Muscle of leg (tissue), 11 donors: ENCODE data around the gene ACBD3. TPM values are rescaled to one million over a fixed set of nuclear protein-coding genes. Genes with fewer than 3 reads are reported as not detected.

Source experiments
- DNase-seq: peaks from one replicate; pipeline ENCODE4 v3.0.0; 2013
- H3K27ac ChIP-seq: one replicate; pipeline ENCODE4 v1.5.1; 2013; ENCODE audit warnings: mild to moderate bottlenecking, low read length, control low read depth
- H3K27me3 ChIP-seq: one replicate; pipeline ENCODE4 v1.6.1; 2013; ENCODE audit warnings: low read length; ENCODE audit not compliant: control insufficient read depth, insufficient read depth
- H3K36me3 ChIP-seq: one replicate; pipeline ENCODE4 v1.6.1; 2013; ENCODE audit warnings: low read length; ENCODE audit not compliant: control insufficient read depth, insufficient read depth
- H3K4me1 ChIP-seq: one replicate; pipeline ENCODE4 v1.6.1; 2013; ENCODE audit warnings: low read length; ENCODE audit not compliant: control insufficient read depth, insufficient read depth
- H3K4me3 ChIP-seq: one replicate; pipeline ENCODE4 v1.5.1; 2013; ENCODE audit warnings: low read length, control low read depth
- H3K9me3 ChIP-seq: replicated peaks from 2 replicates; pipeline ENCODE4 v1.6.1; 2013; ENCODE audit warnings: low read depth, low read length; ENCODE audit not compliant: control insufficient read depth
- WGBS: methylation state at CpG from one replicate; pipeline ENCODE4 v1.1.5; 2013; ENCODE audit warnings: missing lambda C conversion rate; ENCODE audit not compliant: insufficient coverage; 5-methylcytosine and 5-hydroxymethylcytosine counted together
- polyA plus RNA-seq, 8 donors: library from polyadenylated mRNA; unstranded; fragments of 120-200 nt; gene quantifications; one replicate each; pipeline versions ENCODE4 v1.2.1 to v1.2.3, GENCODE V29; 2013; ENCODE audit warnings: inconsistent platforms in 1 of 8, low replicate concordance in 1 of 8; ENCODE audit not compliant: insufficient read length in 8 of 8, insufficient read depth in 1 of 8
- total RNA-seq: library from RNA; stranded (reverse); fragments of 120-200 nt; gene quantifications from one replicate; pipeline ENCODE4 v1.2.4, GENCODE V29; 2013

The ACBD3 gene
- total and polyA plus RNA-seq, 9 donors = 32.8 to 66.6 (median 58.5) TPM

DNA sequence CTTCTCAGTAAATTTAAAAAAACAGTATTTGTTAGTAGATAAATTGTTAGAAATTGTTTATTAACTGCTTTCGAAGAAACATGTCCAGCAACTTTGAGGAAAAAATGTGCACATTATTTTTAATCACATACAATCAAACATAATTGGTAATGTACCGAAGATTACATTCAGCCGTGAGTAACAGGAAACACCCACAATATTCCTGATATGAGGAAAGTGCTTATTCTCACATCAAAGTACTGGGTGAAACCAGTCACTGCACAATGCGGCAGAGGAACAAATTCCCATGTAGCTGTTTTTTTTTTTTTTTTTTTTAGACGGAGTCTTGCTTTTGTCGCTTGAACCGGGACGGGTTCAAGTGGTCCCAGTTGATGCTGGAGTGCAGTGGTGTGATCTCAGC is 9.7 kb downstream of the ACBD3 start:
- no peak overlapping the region for H3K27ac ChIP-seq
- WGBS = no CpG with 5 or more reads among the region's 8 CpGs
- no peaks in the 10 kb centered on the region for H3K27me3 ChIP-seq

GRCh38 chr1:226172589-226172988 is 14.0 kb downstream of the ACBD3 start:
- peaks cover 13% of the 10 kb centered on the region for H3K36me3 ChIP-seq
- H3K27me3 ChIP-seq = no peaks in the 10 kb centered on the region
- no peaks in the 10 kb centered on the region for H3K4me1 ChIP-seq
- H3K9me3 ChIP-seq = no peaks in the 10 kb centered on the region
- WGBS = no CpG with 5 or more reads among the region's 5 CpGs
- no peak overlapping the region for H3K27ac ChIP-seq
- H3K4me3 ChIP-seq = no peak overlapping the region
- no peak for DNase-seq

More for the DNA sequence above, 9.7 kb downstream of the ACBD3 start:
- H3K9me3 ChIP-seq = no peaks in the 10 kb centered on the region
- H3K4me1 ChIP-seq = peaks cover 2% of the 10 kb centered on the region
- no peak for DNase-seq
- no peak overlapping the region for H3K4me3 ChIP-seq
- peaks cover 16% of the 10 kb centered on the region for H3K36me3 ChIP-seq

- H3K4me3 ChIP-seq = no peak overlapping the region
- H3K27ac ChIP-seq = no peak overlapping the region
- 85% methylated on average over 4 of the region's 9 CpGs for WGBS
- H3K36me3 ChIP-seq = peaks cover 19% of the 10 kb centered on the region
- H3K9me3 ChIP-seq = no peaks in the 10 kb centered on the region
- H3K4me1 ChIP-seq = no peaks in the 10 kb centered on the region
- no peak for DNase-seq
- no peaks in the 10 kb centered on the region for H3K27me3 ChIP-seq
These were observed 20.2 kb downstream of the ACBD3 start for GRCh38 chr1:226166341-226166740.

DNA sequence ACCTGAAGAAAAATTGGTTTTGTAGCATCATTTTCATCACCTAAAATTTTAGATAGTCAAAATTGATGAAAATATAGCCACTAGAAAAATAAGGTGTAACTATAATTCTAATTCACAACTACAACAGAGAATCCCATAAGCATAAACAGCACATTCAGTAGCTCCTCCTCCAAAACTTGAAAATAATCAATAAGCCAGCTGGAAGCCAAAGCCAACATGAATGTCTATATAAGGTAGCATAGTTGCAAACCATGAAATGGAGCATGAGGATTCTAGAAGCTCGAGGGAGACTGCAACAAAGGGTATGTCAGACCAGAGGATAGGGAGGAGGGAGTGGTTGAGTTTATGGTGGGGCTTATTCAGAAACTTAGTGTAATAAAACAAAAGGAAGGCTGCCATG is 22.4 kb downstream of the ACBD3 start:
- H3K27ac ChIP-seq = no peak overlapping the region
- DNase-seq = no peak
- 56% methylated on average over 1 of the region's 1 CpG for WGBS
- H3K27me3 ChIP-seq = no peaks in the 10 kb centered on the region
- H3K4me1 ChIP-seq = no peaks in the 10 kb centered on the region
- H3K36me3 ChIP-seq = peaks cover 33% of the 10 kb centered on the region
- no peak overlapping the region for H3K4me3 ChIP-seq
- H3K9me3 ChIP-seq = no peaks in the 10 kb centered on the region

DNA sequence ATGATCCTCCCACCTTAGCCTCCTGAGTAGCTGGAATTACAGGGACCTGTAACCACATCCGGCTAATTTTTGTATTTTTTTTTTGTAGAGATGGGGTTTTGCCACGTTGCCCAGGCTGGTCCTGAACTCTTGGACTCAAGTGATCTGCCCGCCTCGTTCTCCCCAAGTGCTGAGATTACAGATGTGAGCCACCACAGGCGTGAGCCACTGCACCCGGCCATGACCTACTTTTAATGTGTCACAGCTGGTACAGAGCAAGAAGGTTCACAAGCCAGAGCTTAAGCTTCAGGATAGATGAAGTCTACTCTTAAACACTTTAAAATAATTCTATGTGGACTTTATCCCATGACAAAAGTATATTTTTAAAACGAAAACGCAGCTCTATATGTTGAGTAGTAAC is 23.6 kb downstream of the ACBD3 start:
- Histone ChIP-seq H3K9me3 (no peaks in the 10 kb centered on the region), H3K4me3 (no peak overlapping the region), H3K27me3 (no peaks in the 10 kb centered on the region), H3K36me3 (peaks cover 42% of the 10 kb centered on the region), H3K4me1 (no peaks in the 10 kb centered on the region), H3K27ac (no peak overlapping the region)
- no peak for DNase-seq
- 90% methylated on average over 2 of the region's 8 CpGs for WGBS

DNA sequence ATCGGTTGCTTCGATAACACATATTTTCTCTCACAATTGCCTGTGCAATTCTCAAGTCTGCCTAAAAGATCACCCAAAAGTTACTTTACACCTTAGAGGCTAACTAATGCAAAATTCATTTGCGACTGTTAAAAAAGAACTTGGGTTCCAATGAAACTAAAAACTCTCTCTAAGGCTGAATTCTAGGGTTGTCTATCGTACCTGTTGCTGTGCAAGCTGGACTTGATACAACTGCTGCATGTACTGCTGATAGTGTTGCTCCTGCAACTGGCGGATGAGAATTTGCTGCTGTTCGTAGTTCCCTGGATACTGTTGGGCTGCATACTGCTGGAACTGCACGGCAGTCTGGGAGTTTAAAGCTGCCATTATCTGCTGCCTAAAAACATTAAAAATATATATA is 27.6 kb downstream of the ACBD3 start:
- WGBS = 92% methylated on average over 3 of the region's 7 CpGs
- Histone ChIP-seq H3K4me3 (no peak overlapping the region), H3K27ac (no peak overlapping the region), H3K36me3 (peaks cover 47% of the 10 kb centered on the region), H3K9me3 (no peaks in the 10 kb centered on the region), H3K27me3 (no peaks in the 10 kb centered on the region), H3K4me1 (no peaks in the 10 kb centered on the region)
- no peak for DNase-seq

GRCh38 chr1:226158457-226158856 is 28.1 kb downstream of the ACBD3 start:
- no peaks in the 10 kb centered on the region for H3K4me1 ChIP-seq
- H3K36me3 ChIP-seq = peaks cover 52% of the 10 kb centered on the region
- H3K27me3 ChIP-seq = no peaks in the 10 kb centered on the region
- H3K27ac ChIP-seq = no peak overlapping the region
- no peak overlapping the region for H3K4me3 ChIP-seq
- no peaks in the 10 kb centered on the region for H3K9me3 ChIP-seq
- no CpG with 5 or more reads among the region's 1 CpG for WGBS
- DNase-seq = no peak

DNA sequence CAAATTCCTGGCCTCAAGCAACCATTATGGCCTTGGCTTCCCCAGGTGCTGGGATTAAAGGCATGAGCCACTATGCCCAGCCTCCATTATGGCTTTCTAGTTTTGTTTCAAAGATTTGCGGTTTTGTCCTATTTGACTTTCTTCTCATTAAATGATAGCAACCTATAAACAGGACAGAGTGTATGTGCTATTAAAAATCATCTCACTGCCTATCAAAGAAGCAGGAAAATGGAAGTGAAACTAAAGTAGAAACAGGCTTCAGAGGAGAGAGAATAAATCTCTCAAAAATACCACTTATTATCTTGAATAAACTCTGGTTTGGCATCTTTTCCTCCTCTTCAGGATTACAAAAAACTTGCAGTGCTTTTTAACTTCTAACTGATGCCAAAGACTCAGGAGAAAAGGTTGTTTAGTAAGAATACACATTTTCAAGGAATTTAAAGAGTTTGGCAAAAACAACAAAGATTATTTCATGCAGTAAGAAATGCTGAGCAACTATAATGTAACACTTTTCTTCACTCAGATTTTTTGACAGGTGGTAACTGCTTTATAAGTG is 28.7 kb downstream of the ACBD3 start:
- no peak overlapping the region for H3K27ac ChIP-seq
- no peaks in the 10 kb centered on the region for H3K9me3 ChIP-seq
- H3K36me3 ChIP-seq = peaks cover 53% of the 10 kb centered on the region
- no peak overlapping the region for H3K4me3 ChIP-seq
- H3K4me1 ChIP-seq = no peaks in the 10 kb centered on the region
- no CpG with 5 or more reads among the region's 1 CpG for WGBS
- no peaks in the 10 kb centered on the region for H3K27me3 ChIP-seq
- no peak for DNase-seq

DNA sequence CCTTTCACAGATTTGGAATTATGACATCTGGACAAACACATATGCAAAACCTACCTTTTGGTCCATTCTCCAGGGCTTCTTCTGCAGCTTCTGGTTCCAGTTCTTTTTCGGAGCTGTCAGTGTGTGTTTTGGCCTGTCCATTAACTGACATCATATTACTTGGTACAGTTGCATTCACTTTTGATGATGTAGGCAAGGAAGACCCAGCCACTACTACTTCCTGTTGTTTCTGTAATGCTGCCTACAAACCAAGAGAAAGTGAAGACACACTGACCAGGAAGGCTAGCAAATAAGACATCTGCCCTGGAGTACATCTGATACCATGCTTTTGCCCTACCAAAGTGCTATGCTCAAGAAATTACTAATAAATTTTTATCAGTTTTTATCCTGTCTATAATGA is 31.9 kb downstream of the ACBD3 start:
- H3K9me3 ChIP-seq = no peaks in the 10 kb centered on the region
- H3K4me1 ChIP-seq = no peaks in the 10 kb centered on the region
- WGBS = no CpG with 5 or more reads among the region's 1 CpG
- DNase-seq = no peak
- H3K27ac ChIP-seq = no peak overlapping the region
- H3K4me3 ChIP-seq = no peak overlapping the region
- H3K36me3 ChIP-seq = peaks cover 51% of the 10 kb centered on the region
- no peaks in the 10 kb centered on the region for H3K27me3 ChIP-seq

DNA sequence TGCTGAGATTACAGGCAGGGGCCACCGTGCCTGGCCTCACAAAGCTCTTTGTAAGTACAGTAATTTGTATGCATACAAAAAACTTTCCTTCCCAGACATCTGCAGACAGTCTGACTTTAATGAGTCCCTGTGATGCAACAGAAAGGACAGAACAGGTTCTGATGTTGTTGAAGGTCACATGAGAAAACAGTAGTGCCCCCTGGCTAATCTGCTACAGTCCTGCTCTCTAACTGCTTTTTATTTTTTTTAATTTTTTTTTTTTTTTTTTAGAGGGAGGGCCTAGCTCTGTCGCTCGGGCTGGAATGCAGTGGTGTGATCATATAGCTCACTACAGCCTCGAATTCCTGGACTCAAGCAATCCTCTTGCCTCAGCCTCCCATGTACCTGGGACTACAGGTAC is 36.7 kb downstream of the ACBD3 start:
- Histone ChIP-seq H3K27me3 (no peaks in the 10 kb centered on the region), H3K36me3 (peaks cover 59% of the 10 kb centered on the region), H3K27ac (no peak overlapping the region), H3K4me1 (no peaks in the 10 kb centered on the region), H3K9me3 (no peaks in the 10 kb centered on the region), H3K4me3 (no peak overlapping the region)
- DNase-seq = no peak
- WGBS = no CpG with 5 or more reads among the region's 4 CpGs

DNA sequence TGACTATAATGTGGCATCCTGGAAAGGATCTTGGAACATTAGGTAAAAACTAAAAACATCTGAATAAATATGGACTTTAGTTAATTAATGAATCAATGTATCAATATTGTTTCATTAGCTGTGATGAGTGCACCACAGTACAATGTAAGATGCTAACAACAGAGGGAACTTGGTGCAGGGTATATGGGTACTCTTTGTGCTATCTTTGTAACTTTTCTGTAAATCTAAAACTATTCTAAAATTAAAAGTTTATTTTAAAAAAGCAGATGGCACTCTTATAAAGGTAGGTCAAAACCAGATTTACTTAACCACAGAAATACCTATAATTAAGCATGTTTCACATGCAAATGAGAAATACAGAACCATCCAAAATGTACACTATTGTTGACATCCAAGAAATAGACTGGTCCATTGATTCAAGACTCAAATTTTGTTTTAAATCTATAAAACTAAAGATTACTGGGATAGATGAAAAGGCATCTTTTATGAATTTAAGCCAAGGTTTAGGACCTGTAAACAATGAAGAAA is 38.4 kb downstream of the ACBD3 start:
- Histone ChIP-seq H3K4me1 (no peaks in the 10 kb centered on the region), H3K4me3 (no peak overlapping the region), H3K9me3 (no peaks in the 10 kb centered on the region), H3K36me3 (peaks cover 50% of the 10 kb centered on the region), H3K27me3 (no peaks in the 10 kb centered on the region), H3K27ac (no peak overlapping the region)
- DNase-seq = no peak
